Measurements from ENCODE around the gene PRKCH.

GRCh38 chr14:61508526-61508925 is 187.1 kb downstream of the PRKCH start:
- TF ChIP-seq POLR2AphosphoS5 (IDR thresholded peaks at IDR 0.05; ENCODE audit: low read depth, low read length) = no peak
- no peak for TF ChIP-seq SIN3A (IDR thresholded peaks at IDR 0.05; ENCODE audit: borderline replicate concordance, insufficient read depth, low read length)
